Neural progenitor cell (in vitro differentiated cells): ENCODE measurements around the gene ST3GAL2.

Experiments used
- CTCF ChIP-seq: fragments of 200-600 bp; sonication (generic); IDR thresholded peaks from 2 replicates; pipeline ENCODE4 v1.5.1; 2017; ENCODE audit warnings: antibody characterized with exemption, mild to moderate bottlenecking
- EZH2 ChIP-seq: fragments of 200-600 bp; sonication (generic); IDR thresholded peaks from 2 replicates; pipeline ENCODE4 v1.6.1; 2017; ENCODE audit warnings: antibody characterized with exemption, mild to moderate bottlenecking, moderate library complexity

- no peak for TF ChIP-seq EZH2
- no peak for TF ChIP-seq CTCF
These were observed 46.0 kb upstream of the ST3GAL2 start for GRCh38 chr16:70484867-70485266.
